H7 (cell line): ENCODE results near the gene EMILIN2. TPM values are rescaled to one million over a fixed set of nuclear protein-coding genes. Genes with fewer than 3 reads are reported as not detected.
"Not testable (repeated sequence)": the region's sequence is repeated elsewhere in the genome, so short reads cannot be mapped to it uniquely, and the experiment has no call there.

Experiments used
- DNase-seq: peaks from one replicate; pipeline ENCODE4 v3.0.0; 2012
- H3K27me3 ChIP-seq: 2 replicates; pipeline ENCODE4 v1.6.0; 2011; ENCODE audit warnings: mild to moderate bottlenecking, low read length; ENCODE audit not compliant: control insufficient read depth, insufficient read depth
- H3K36me3 ChIP-seq: replicated peaks from 2 replicates; pipeline ENCODE4 v1.5.1; 2011; ENCODE audit warnings: low read length; ENCODE audit not compliant: control insufficient read depth, insufficient read depth
- H3K4me3 ChIP-seq: 2 replicates; pipeline ENCODE4 v1.5.1; 2011; ENCODE audit warnings: low read depth, mild to moderate bottlenecking, control low read depth, low read length, moderate library complexity; ENCODE audit not compliant: insufficient read depth
- total RNA-seq: library from RNA; depleted of rRNA; stranded (reverse); fragments of >200 nt; shearing (Covaris generic); gene quantifications from 2 replicates; pipeline ENCODE4 v1.2.3, GENCODE V29; 2014

EMILIN2 gene
- total RNA-seq, 1 experiment from 2014 or later = 15.2 TPM

DNA sequence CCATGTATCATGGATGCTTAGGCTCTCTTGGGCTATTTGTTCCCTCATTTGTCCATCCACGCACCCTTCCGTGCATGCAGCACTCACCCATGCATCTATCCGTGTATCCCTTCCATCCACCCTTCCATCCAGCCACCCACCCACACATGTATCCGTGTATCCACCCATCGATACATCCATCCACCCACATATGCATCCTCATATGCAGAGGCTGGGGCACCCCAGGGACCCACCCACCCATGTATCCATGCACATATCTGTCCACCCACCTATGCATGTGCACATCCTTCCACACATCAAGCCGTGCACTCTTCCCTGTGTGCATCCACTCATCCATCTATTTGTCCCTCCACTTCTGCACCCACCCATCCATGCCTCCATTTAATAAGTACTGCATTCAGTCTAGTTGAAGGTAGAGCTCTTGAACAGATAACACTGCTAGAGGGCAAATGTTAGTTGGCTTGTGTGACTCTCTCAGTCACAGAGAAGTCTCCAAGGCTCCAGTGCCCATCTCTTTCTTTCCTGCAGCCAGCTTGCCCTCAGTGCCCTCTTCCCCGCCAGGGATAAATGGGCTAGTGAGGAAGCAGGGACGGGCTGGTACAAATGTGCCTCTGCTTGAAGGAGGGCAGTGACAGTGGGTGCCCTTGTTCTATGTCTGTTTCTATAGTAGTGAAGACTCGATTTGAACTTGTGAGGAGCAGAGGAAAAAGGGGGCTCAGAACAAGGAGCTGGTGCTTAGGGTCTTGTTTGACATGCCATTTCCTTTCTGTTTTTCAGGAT lies 61.5 kb downstream of the EMILIN2 start:
- H3K36me3 ChIP-seq = peaks cover 2% of the 10 kb centered on the region
- DNase-seq = no peak
- H3K27me3 ChIP-seq = no peaks in the 10 kb centered on the region

DNA sequence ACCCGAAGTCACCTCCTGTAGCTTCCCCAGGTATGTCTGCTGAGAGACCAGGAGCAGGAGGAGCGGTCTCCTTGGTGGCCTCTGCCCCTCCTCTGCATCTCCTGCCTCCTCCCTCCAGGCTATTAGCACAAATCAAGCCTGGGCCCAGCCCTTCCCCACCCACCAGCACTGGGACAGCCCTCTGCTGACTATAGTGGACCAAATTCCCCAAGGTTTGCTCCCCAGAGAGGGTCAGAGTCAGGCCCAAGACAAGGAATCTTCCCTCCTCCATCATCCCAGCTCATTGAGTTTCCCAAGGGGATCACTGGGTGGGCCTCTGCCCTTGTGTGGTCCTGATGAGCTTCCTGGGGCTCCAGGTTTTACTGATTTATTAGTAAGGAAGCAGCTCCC lies 62.1 kb downstream of the EMILIN2 start:
- Histone ChIP-seq H3K4me3 (no peak overlapping the region), H3K27me3 (no peaks in the 10 kb centered on the region), H3K36me3 (peaks cover 2% of the 10 kb centered on the region)
- no peak for DNase-seq

More for the DNA sequence above, 61.5 kb downstream of the EMILIN2 start:
- no peak overlapping the region for H3K4me3 ChIP-seq

DNA sequence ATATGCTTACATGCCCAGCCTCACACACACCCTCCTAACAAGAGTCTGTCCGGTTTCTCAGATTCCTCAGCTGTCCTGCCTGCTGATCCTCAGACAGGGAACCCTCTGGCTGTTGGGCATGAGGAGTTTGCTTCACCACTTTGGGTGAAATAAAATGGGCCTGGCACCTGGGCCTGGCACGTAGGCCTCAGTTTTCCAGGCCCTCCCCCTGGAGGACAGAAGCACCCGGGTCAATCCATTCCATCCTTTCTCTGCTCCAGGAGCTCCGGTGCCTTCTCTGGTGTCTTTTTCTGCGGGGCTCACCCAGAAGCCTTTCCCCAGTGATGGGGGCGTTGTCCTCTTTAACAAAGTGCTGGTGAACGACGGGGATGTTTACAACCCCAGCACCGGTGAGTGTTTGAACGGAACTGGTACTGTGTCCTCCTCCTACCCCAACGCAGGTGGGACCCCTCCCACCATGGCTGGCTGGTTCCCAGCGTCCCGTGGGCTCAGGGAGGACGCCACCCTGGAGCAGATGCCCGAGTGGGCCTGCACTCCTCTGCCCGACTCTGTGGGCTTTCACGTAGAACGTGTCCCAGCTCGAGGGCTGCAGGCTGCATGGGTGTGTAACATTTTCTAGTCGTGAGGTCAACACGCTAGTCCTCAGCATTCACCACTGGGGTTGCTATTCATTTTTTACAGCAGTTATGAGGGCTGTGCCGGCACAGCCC lies 62.8 kb downstream of the EMILIN2 start:
- H3K27me3 ChIP-seq = no peaks in the 10 kb centered on the region
- no peak overlapping the region for H3K4me3 ChIP-seq
- H3K36me3 ChIP-seq = peaks cover 2% of the 10 kb centered on the region
- no peak for DNase-seq

- H3K4me3 ChIP-seq = no peak overlapping the region
- no peak for DNase-seq
Observed at GRCh38 chr18:2910261-2910660, 63.5 kb downstream of the EMILIN2 start.

GRCh38 chr18:2910751-2911425 lies 64.1 kb downstream of the EMILIN2 start:
- no peaks in the 10 kb centered on the region for H3K27me3 ChIP-seq
- no peak overlapping the region for H3K4me3 ChIP-seq
- DNase-seq = no peak
- H3K36me3 ChIP-seq = peaks cover 2% of the 10 kb centered on the region

More at GRCh38 chr18:2910261-2910660, 63.5 kb downstream of the EMILIN2 start:
- H3K27me3 ChIP-seq = no peaks in the 10 kb centered on the region
- peaks cover 2% of the 10 kb centered on the region for H3K36me3 ChIP-seq

GRCh38 chr18:2911533-2911932 lies 64.7 kb downstream of the EMILIN2 start:
- no peak overlapping the region for H3K4me3 ChIP-seq
- no peaks in the 10 kb centered on the region for H3K27me3 ChIP-seq
- peaks cover 2% of the 10 kb centered on the region for H3K36me3 ChIP-seq
- no peak for DNase-seq

DNA sequence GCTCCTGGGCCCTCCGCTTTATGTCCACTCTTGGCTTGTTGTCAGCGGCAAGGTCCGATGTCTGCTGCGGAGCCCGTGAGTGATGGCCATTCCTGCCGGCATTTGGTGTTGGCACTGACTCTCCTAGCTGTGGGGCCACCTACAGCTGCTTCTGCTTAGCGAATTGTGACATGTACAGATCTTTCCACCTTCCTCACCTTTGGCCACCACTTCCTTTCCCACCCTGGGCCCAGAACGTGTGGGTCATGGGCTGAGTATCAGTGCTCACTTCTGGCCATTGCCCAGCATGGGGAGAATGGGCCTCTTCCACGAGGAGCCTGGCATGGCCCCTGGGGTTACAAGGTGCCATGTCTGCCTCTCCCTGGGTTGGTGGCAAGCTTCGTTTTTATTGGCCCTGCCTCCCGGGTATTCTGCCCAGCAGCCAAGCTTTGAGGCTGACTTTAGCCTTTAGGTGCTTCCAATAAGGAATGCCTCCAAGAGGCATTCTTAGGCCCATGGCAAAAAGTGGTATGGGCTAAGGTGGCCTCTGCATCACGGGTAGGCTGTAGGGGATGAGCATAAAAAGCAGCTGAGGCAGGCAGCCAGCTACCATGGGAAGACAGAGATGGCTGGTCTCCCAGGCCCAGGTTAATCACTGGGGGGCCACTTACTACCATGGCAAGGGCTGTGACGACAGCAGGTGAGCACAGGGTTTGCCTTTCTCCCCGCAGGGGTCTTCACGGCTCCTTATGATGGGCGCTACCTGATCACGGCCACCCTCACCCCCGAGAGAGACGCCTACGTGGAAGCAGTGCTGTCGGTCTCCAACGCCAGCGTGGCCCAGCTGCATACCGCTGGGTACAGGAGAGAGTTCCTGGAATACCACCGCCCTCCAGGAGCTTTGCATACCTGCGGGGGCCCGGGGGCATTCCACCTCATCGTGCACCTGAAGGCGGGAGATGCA lies 65.8 kb downstream of the EMILIN2 start:
- Histone ChIP-seq H3K36me3 (peaks cover 2% of the 10 kb centered on the region), H3K27me3 (no peaks in the 10 kb centered on the region), H3K4me3 (no peak overlapping the region)
- peak; percentile 36 for DNase-seq

DNA sequence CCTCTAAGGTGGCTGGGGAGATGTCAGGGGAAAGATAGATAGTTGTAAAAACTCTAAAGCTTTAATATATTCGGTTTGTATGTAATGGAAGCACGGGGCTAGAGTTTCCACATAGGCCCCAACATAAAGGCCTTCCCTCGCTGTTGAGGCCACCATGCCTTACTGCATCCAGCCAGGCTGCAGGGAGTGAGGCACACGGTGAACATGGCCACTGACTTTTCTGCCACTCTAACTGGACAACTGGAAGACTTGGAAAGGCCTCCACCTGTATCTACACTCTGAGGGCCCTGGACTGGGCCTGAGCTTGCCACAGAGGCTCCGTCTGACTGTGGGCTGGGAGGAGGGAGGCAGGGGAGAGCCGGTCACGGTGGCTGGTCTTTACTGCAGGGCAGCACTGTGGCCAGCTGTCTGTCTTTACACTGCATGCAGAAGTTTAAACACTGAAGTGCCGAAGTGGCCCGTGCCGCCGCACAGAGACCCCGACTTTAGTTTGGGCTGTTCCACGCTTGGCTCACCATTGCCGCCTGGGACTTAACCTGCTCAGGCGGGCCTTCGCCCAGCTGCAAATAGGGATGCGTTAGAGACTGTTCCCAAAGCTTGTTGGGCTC lies 66.7 kb downstream of the EMILIN2 start:
- Histone ChIP-seq H3K4me3 (no peak overlapping the region), H3K27me3 (no peaks in the 10 kb centered on the region), H3K36me3 (peaks cover 2% of the 10 kb centered on the region)
- DNase-seq = peak; percentile 13

GRCh38 chr18:2914185-2914880 lies 67.5 kb downstream of the EMILIN2 start:
- DNase-seq = peak; percentile 16
- Histone ChIP-seq H3K27me3 (no peaks in the 10 kb centered on the region), H3K36me3 (peaks cover 4% of the 10 kb centered on the region), H3K4me3 (no peak overlapping the region)

DNA sequence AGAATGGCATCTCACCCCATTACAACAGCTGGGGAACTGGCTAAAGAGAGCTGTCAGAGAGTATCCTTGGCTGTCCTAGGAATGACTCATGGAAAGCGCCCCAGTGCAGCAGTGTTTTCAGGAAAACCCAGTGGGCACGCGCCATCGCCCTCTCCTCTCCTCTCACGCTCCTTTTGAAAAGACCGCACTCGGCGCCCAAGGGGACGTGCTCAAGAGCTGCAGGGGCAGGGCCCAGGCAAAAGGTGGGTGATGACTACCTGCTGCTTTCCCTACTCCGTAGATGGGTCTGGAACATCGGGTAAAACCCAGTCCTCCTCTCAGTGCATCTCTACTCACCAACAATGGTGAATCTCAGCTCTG lies 68.1 kb downstream of the EMILIN2 start:
- no peak overlapping the region for H3K4me3 ChIP-seq
- H3K36me3 ChIP-seq = peaks cover 4% of the 10 kb centered on the region
- H3K27me3 ChIP-seq = no peaks in the 10 kb centered on the region
- DNase-seq = peak; percentile 19

DNA sequence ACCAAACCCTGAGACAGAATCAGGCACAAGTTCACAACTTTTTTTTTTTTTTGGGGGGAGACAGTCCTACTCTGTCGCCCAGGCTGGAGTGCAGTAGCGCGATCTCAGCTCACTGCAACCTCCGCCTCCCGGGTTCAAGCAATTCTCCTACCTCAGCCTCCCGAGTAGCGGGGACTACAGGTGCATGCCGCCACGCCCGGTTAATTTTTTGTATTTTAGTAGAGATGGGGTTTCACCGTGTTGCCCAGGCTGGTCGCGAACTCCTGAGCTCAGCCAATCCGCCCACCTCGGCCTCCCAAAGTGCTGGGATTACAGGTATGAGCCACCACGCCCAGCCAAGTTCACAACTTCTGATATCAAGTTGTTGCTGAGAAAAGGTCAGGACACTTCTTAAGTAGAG lies 68.7 kb downstream of the EMILIN2 start:
- not testable (repeated sequence) for H3K4me3 ChIP-seq, DNase-seq, H3K36me3 ChIP-seq, H3K27me3 ChIP-seq

GRCh38 chr18:2916184-2916583 lies 69.4 kb downstream of the EMILIN2 start:
- H3K4me3 ChIP-seq = no peak overlapping the region
- no peaks in the 10 kb centered on the region for H3K27me3 ChIP-seq
- H3K36me3 ChIP-seq = peaks cover 6% of the 10 kb centered on the region
- peak; percentile 73 for DNase-seq

GRCh38 chr18:2917259-2918047 lies 70.6 kb downstream of the EMILIN2 start:
- DNase-seq = peak; percentile 26
- Histone ChIP-seq H3K27me3 (no peaks in the 10 kb centered on the region), H3K4me3 (no peak overlapping the region), H3K36me3 (peaks cover 7% of the 10 kb centered on the region)
